ENCODE measurements around the gene ZNF236.
"Not testable (repeated sequence)": the region's sequence is repeated elsewhere in the genome, so short reads cannot be mapped to it uniquely, and the experiment has no call there.

Gene ZNF236

GRCh38 chr18:76963936-76964335 lies 141.6 kb downstream of the ZNF236 start:
- no peak overlapping the region for H3K4me3 ChIP-seq (ENCODE audit: control insufficient read depth, low read depth, low read length)
- TF ChIP-seq CTCF (conservative IDR thresholded peaks at IDR 0.05; ENCODE audit: control insufficient read depth, insufficient read depth, low read depth, low read length): no peak
- DNase-seq (ENCODE audit: low read depth): no peak

- H3K4me3 ChIP-seq (ENCODE audit: control insufficient read depth, low read depth, low read length); DNase-seq (ENCODE audit: low read depth): not testable (repeated sequence)
Measured at GRCh38 chr18:76965555-76966151, 143.3 kb downstream of the ZNF236 start.

GRCh38 chr18:76967299-76967698 lies 144.9 kb downstream of the ZNF236 start:
- not testable (repeated sequence) for H3K4me3 ChIP-seq (ENCODE audit: control insufficient read depth, low read depth, low read length); DNase-seq (ENCODE audit: low read depth)

GRCh38 chr18:76967721-76968472 lies 145.5 kb downstream of the ZNF236 start:
- DNase-seq (ENCODE audit: low read depth): no peak
- H3K4me3 ChIP-seq (ENCODE audit: control insufficient read depth, low read depth, low read length): no peak overlapping the region
- TF ChIP-seq CTCF (conservative IDR thresholded peaks at IDR 0.05; ENCODE audit: control insufficient read depth, insufficient read depth, low read depth, low read length): no peak

- no peak for TF ChIP-seq CTCF (conservative IDR thresholded peaks at IDR 0.05; ENCODE audit: control insufficient read depth, insufficient read depth, low read depth, low read length)
- DNase-seq (ENCODE audit: low read depth): no peak
- no peak overlapping the region for H3K4me3 ChIP-seq (ENCODE audit: control insufficient read depth, low read depth, low read length)
Measured at GRCh38 chr18:76970770-76971559, 148.6 kb downstream of the ZNF236 start.

GRCh38 chr18:76972241-76972640 lies 149.9 kb downstream of the ZNF236 start:
- no peak for TF ChIP-seq CTCF (conservative IDR thresholded peaks at IDR 0.05; ENCODE audit: control insufficient read depth, insufficient read depth, low read depth, low read length)
- H3K4me3 ChIP-seq (ENCODE audit: control insufficient read depth, low read depth, low read length): no peak overlapping the region
- no peak for DNase-seq (ENCODE audit: low read depth)

GRCh38 chr18:76972846-76973519 lies 150.6 kb downstream of the ZNF236 start:
- no peak for TF ChIP-seq CTCF (conservative IDR thresholded peaks at IDR 0.05; ENCODE audit: control insufficient read depth, insufficient read depth, low read depth, low read length)
- no peak overlapping the region for H3K4me3 ChIP-seq (ENCODE audit: control insufficient read depth, low read depth, low read length)
- no peak for DNase-seq (ENCODE audit: low read depth)
